DOHH2 (cell line): ENCODE data around the gene RBM38.

Experiments used
- H3F3A ChIP-seq: fragments of 200-600 bp; sonication (generic), shearing (Covaris generic); 2 replicates; pipeline ENCODE4 v1.6.0; 2016; ENCODE audit warnings: antibody characterized with exemption, mild to moderate bottlenecking; ENCODE audit not compliant: control insufficient read depth, insufficient read depth
- H3K27ac ChIP-seq: fragments of 200-600 bp; sonication (generic); 2 replicates; pipeline ENCODE4 v1.5.1; 2014; ENCODE audit warnings: low read depth, mild to moderate bottlenecking, low read length, moderate library complexity
- H3K27me3 ChIP-seq: fragments of 200-600 bp; sonication (generic); 2 replicates; pipeline ENCODE4 v1.6.1; 2014; ENCODE audit warnings: mild to moderate bottlenecking, low read length, mixed read lengths; ENCODE audit not compliant: control insufficient read depth
- H3K36me3 ChIP-seq: fragments of 200-600 bp; sonication (generic); 2 replicates; pipeline ENCODE4 v1.6.1; 2014; ENCODE audit warnings: mild to moderate bottlenecking, low read length, moderate library complexity, mixed read lengths; ENCODE audit not compliant: control insufficient read depth
- H3K4me1 ChIP-seq: fragments of 200-600 bp; sonication (generic); 2 replicates; pipeline ENCODE4 v1.6.1; 2014; ENCODE audit warnings: mild to moderate bottlenecking, low read length, mixed read lengths; ENCODE audit not compliant: control insufficient read depth
- H3K4me2 ChIP-seq: fragments of 200-600 bp; sonication (generic); 2 replicates; pipeline ENCODE4 v1.6.0; 2014; ENCODE audit warnings: mild to moderate bottlenecking, low read length, moderate library complexity
- H3K4me3 ChIP-seq: fragments of 200-600 bp; sonication (generic); 2 replicates; pipeline ENCODE4 v1.5.1; 2014; ENCODE audit warnings: mild to moderate bottlenecking, low read length, mixed read lengths
- H3K79me2 ChIP-seq: fragments of 200-600 bp; sonication (generic); 2 replicates; pipeline ENCODE4 v1.6.1; 2014; ENCODE audit warnings: mild to moderate bottlenecking, low read length, mixed read lengths; ENCODE audit not compliant: control insufficient read depth
- H3K9me2 ChIP-seq: fragments of 200-600 bp; sonication (generic); replicated peaks from 2 replicates; pipeline ENCODE4 v1.6.1; 2014; ENCODE audit warnings: mild to moderate bottlenecking, low read length, mixed read lengths; ENCODE audit not compliant: control insufficient read depth
- H3K9me3 ChIP-seq: fragments of 200-600 bp; sonication (generic); 2 replicates; pipeline ENCODE4 v1.6.1; 2014; ENCODE audit warnings: antibody characterized with exemption, low read length, mixed read lengths; ENCODE audit not compliant: control insufficient read depth, insufficient read depth
- H4K20me1 ChIP-seq: fragments of 200-600 bp; sonication (generic); 2 replicates; pipeline ENCODE4 v1.6.0; 2014; ENCODE audit warnings: low read depth, mild to moderate bottlenecking, antibody characterized with exemption, low read length, moderate library complexity; ENCODE audit not compliant: control insufficient read depth, insufficient read depth
- EZH2phosphoT487 ChIP-seq: fragments of 200-600 bp; sonication (generic); IDR thresholded peaks from 2 replicates; pipeline ENCODE4 v1.6.1; 2017; ENCODE audit warnings: borderline replicate concordance, mild to moderate bottlenecking, antibody characterized with exemption, low read length, moderate library complexity, mixed read lengths
- TF ChIP-seq, protein P1 (sequence below): fragments of 200-600 bp; sonication (generic); IDR thresholded peaks from one replicate; pipeline ENCODE4 v1.5.1; 2014; ENCODE audit warnings: antibody characterized with exemption, mild to moderate bottlenecking, low read depth, low read length; ENCODE audit not compliant: poor library complexity, severe bottlenecking

RBM38 gene

DNA sequence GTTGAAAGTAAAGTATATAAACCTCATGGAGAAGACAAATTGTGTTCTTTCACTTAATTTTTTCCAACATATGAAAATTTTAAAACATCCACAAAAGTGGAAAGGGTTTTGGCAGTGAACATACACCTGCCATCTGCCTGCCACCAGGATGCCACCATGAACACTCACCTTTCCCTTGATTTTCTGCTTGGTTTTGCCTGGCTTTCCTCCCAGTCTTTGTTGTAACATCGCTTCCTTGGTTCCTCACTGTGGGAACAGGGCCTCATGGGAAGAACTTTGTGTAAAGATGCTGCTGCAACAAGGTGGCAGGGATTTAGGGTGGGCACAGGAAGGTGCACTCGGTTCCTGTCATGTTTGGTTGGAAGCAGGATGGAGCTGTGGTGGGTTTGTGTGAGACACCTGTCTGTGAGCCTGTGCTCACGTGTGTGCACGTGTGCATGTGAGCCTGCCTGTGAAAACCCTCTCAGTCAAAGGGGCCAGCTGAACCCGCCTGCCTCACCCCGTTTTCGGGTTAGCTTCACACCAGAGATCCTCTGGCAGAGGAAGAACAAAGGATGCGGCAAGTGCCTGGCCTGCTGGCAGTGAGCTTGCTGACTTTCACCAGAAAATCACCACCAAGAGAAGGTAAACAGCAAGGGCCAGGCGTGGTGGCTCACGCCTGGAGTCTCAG is 11.0 kb upstream of the RBM38 start:
- Histone ChIP-seq H3K79me2 (no peaks in the 10 kb centered on the region; the same call in 1 of the 2 replicates), H3K27ac (no peak overlapping the region), H3K4me2 (no peak overlapping the region), H3F3A (peaks cover 9% of the 10 kb centered on the region; the same call in 1 of the 2 replicates), H3K9me3 (no peaks in the 10 kb centered on the region), H3K4me3 (no peak overlapping the region), H3K9me2 (no peaks in the 10 kb centered on the region), H3K36me3 (peaks cover 54% of the 10 kb centered on the region), H3K4me1 (peaks cover 14% of the 10 kb centered on the region), H4K20me1 (peaks cover 3% of the 10 kb centered on the region; the same call in 1 of the 2 replicates), H3K27me3 (no peaks in the 10 kb centered on the region)
- TF ChIP-seq EZH2phosphoT487 = no peak
- TF ChIP-seq, protein P1, sequence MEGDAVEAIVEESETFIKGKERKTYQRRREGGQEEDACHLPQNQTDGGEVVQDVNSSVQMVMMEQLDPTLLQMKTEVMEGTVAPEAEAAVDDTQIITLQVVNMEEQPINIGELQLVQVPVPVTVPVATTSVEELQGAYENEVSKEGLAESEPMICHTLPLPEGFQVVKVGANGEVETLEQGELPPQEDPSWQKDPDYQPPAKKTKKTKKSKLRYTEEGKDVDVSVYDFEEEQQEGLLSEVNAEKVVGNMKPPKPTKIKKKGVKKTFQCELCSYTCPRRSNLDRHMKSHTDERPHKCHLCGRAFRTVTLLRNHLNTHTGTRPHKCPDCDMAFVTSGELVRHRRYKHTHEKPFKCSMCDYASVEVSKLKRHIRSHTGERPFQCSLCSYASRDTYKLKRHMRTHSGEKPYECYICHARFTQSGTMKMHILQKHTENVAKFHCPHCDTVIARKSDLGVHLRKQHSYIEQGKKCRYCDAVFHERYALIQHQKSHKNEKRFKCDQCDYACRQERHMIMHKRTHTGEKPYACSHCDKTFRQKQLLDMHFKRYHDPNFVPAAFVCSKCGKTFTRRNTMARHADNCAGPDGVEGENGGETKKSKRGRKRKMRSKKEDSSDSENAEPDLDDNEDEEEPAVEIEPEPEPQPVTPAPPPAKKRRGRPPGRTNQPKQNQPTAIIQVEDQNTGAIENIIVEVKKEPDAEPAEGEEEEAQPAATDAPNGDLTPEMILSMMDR = no peak

DNA sequence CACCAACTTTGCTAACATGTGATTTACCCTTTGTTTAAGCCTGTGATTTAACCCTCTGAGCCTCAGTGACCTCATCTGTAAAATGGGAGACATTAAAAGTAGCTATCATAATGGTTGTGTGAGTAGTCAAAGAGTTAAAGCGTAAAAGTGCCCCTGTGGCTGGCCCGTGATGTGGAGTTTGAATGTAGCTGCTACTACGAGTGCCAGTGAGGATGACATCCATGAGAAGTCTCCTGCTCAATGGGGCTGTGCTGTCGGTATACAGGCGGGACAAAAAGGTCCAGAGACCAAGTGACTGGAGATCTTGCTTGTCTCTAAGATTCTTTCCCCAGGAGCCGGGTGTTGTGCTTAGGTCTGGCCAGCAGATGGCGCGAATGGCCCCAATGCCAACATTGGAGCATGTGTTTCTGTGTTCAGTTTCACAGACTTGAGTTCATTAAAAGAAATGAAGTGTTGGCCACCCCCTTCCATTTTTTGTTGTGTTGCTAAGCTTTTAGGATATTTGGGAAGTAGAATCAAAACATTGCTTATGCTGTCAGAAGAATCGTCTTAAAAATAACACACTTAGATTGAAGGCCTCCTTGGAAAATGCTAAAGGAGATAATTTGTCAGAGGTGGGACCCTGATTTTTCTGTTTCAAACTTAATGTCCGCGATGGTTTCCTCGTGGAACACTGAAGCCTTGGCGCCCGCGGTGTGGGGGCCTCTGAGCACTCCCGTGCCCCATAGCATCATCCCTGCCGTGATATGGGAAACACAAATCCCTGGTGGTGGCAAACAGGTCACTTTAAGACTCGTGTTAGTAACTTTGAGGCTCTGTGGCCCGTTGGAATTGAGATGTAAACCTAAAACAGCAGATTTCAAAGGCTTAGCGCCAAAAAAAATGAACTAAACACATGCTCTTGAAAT is 9.3 kb upstream of the RBM38 start:
- H3K4me1 ChIP-seq = peaks cover 14% of the 10 kb centered on the region
- no peaks in the 10 kb centered on the region for H3K9me2 ChIP-seq
- H3K27me3 ChIP-seq = no peaks in the 10 kb centered on the region
- 0 out of 2 replicates have a peak, but pooled peaks cover 3% of the 10 kb centered on the region for H4K20me1 ChIP-seq
- H3K9me3 ChIP-seq = no peaks in the 10 kb centered on the region
- TF ChIP-seq, protein P1 = peak; percentile 93
- TF ChIP-seq EZH2phosphoT487 = no peak
- H3K36me3 ChIP-seq = peaks cover 38% of the 10 kb centered on the region
- H3K4me2 ChIP-seq = peak overlapping the region; percentile 22; the same call in 1 of the 2 replicates
- H3K27ac ChIP-seq = no peak overlapping the region
- peaks cover 7% of the 10 kb centered on the region; the same call in 1 of the 2 replicates for H3F3A ChIP-seq
- H3K79me2 ChIP-seq = no peaks in the 10 kb centered on the region
- no peak overlapping the region for H3K4me3 ChIP-seq

DNA sequence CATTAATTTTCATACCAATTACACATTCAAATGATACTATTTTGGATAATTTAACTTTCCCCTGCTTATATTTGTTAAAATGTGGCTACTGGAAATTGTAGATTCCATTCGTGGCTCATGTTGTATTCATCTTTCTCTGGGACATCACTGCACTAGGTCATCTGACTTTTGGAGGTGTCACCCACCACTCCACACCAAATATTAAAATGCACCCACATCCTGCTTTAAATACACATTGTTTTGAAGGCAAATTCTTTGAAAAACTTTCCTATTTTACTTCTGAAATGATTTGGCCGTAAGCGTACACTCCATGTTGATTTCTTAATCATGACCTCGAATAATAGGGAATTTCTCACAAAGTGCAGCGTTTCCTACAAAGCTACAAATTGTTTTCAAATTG is 8.7 kb upstream of the RBM38 start:
- H3K4me3 ChIP-seq = no peak overlapping the region
- H3K9me2 ChIP-seq = no peaks in the 10 kb centered on the region
- no peak overlapping the region for H3K27ac ChIP-seq
- peaks cover 15% of the 10 kb centered on the region for H3K4me1 ChIP-seq
- peaks cover 31% of the 10 kb centered on the region for H3K36me3 ChIP-seq
- H3K79me2 ChIP-seq = no peaks in the 10 kb centered on the region
- H3F3A ChIP-seq = peaks cover 7% of the 10 kb centered on the region; the same call in 1 of the 2 replicates
- H3K9me3 ChIP-seq = no peaks in the 10 kb centered on the region
- H3K4me2 ChIP-seq = peak overlapping the region; percentile 22; the same call in 1 of the 2 replicates
- no peaks in the 10 kb centered on the region for H3K27me3 ChIP-seq
- 0 out of 2 replicates have a peak, but pooled peaks cover 3% of the 10 kb centered on the region for H4K20me1 ChIP-seq
- TF ChIP-seq EZH2phosphoT487 = no peak
- TF ChIP-seq, protein P1 = no peak
